PC-3 (cell line): Measurements from ENCODE around the gene PRRT1B. TPM values are rescaled to one million over a fixed set of nuclear protein-coding genes. Genes with fewer than 3 reads are reported as not detected.

ENCODE experiments used
- ATAC-seq: fragments of 200-7000 bp; cut with Tn5 transposase; 2 replicates; pipeline ENCODE4 v1.9.1; 2020; ENCODE audit warnings: mild to moderate bottlenecking, moderate library complexity
- BruUV-seq: library from RNA; stranded (reverse); fragments of 400-500 nt; replicated peaks from 2 replicates; lab custom pipeline; 2021; lab: Mats Ljungman, UMichigan
- CTCF ChIA-PET: fragments of 300-600 bp; sonication (Branson Sonifier 250); formaldehyde crosslinking; loops from one replicate; lab custom pipeline; 2022; ENCODE audit warnings: antibody characterized with exemption; lab: Charles Lee
- POLR2A ChIA-PET: fragments of 300-600 bp; sonication (Branson Sonifier 250); formaldehyde crosslinking; loops from one replicate; lab custom pipeline; 2022; ENCODE audit warnings: antibody characterized with exemption; ENCODE audit not compliant: unreplicated experiment; lab: Charles Lee
- DNase-seq: peaks from one replicate; pipeline ENCODE4 v3.0.0-alpha.2; 2015
- H2AFZ ChIP-seq: fragments of 300-600 bp; sonication (generic); 2 replicates; pipeline ENCODE4 v1.6.0; 2016; ENCODE audit warnings: antibody characterized with exemption, low read length
- H3F3A ChIP-seq: fragments of 300-600 bp; sonication (generic); one replicate; pipeline ENCODE4 v1.6.0; 2017; ENCODE audit warnings: antibody characterized with exemption, low read length, control low read depth, mild to moderate bottlenecking; ENCODE audit not compliant: unreplicated experiment
- H3K27ac ChIP-seq: fragments of 300-600 bp; sonication (generic); 2 replicates; pipeline ENCODE4 v1.5.1; 2016; ENCODE audit warnings: mild to moderate bottlenecking, low read length
- H3K27me3 ChIP-seq: fragments of 300-600 bp; sonication (generic); 2 replicates; pipeline ENCODE4 v1.6.1; 2016; ENCODE audit warnings: low read length, mixed read lengths
- H3K36me3 ChIP-seq: fragments of 300-600 bp; sonication (generic); 2 replicates; pipeline ENCODE4 v1.6.1; 2016; ENCODE audit warnings: low read depth, mixed run types, low read length, mixed read lengths
- H3K4me1 ChIP-seq: fragments of 300-600 bp; sonication (generic); 2 replicates; pipeline ENCODE4 v1.5.1; 2016; ENCODE audit warnings: low read length; ENCODE audit not compliant: insufficient read depth
- H3K4me2 ChIP-seq: fragments of 300-600 bp; sonication (generic); 2 replicates; pipeline ENCODE4 v1.6.0; 2016; ENCODE audit warnings: low read length
- H3K4me3 ChIP-seq: fragments of 300-600 bp; sonication (generic); 2 replicates; pipeline ENCODE4 v1.5.1; 2016; ENCODE audit warnings: mild to moderate bottlenecking, low read length, mixed read lengths
- H3K79me2 ChIP-seq: fragments of 300-600 bp; sonication (generic); 2 replicates; pipeline ENCODE4 v1.6.1; 2017; ENCODE audit warnings: low read length, mixed read lengths
- H3K9ac ChIP-seq: fragments of 300-600 bp; sonication (generic); 2 replicates; pipeline ENCODE4 v1.6.0; 2016; ENCODE audit warnings: mild to moderate bottlenecking, low read length
- H3K9me2 ChIP-seq: fragments of 300-600 bp; sonication (generic); replicated peaks from 2 replicates; pipeline ENCODE4 v1.6.1; 2016; ENCODE audit warnings: mixed run types, low read length, mixed read lengths
- H3K9me3 ChIP-seq: fragments of 300-600 bp; sonication (generic); 2 replicates; pipeline ENCODE4 v1.6.1; 2016; ENCODE audit warnings: low read length, mixed read lengths
- H4K20me1 ChIP-seq: fragments of 300-600 bp; sonication (generic); 2 replicates; pipeline ENCODE4 v1.6.1; 2016; ENCODE audit warnings: low read length, mixed read lengths
- CTCF ChIP-seq: fragments of 300-600 bp; sonication (generic); conservative IDR thresholded peaks from 2 replicates; pipeline ENCODE4 v1.5.1; 2017; ENCODE audit warnings: antibody characterized with exemption, low read depth, mild to moderate bottlenecking, low read length
- EZH2 ChIP-seq: fragments of 300-600 bp; sonication (generic); IDR thresholded peaks from one replicate; pipeline ENCODE4 v1.6.1; 2017; ENCODE audit warnings: antibody characterized with exemption, mild to moderate bottlenecking, low read length; ENCODE audit not compliant: unreplicated experiment
- EZH2phosphoT487 ChIP-seq: fragments of 300-600 bp; sonication (generic); IDR thresholded peaks from 2 replicates; pipeline ENCODE4 v1.6.1; 2018; ENCODE audit warnings: mild to moderate bottlenecking, antibody characterized with exemption, low read length, borderline replicate concordance
- intact Hi-C: fragments of 100-400 bp; cut with micrococcal nuclease; formaldehyde crosslinking; loops from 2 replicates; pipeline ENCODE4 v1.9.0; 2023
- total RNA-seq: library from RNA; depleted of rRNA; stranded (reverse); fragments of >200 nt; gene quantifications from 2 replicates; pipeline ENCODE4 v1.2.3, GENCODE V29; 2014

PRRT1B gene
- total RNA-seq, 1 experiment from 2014 or later = not detected

- Histone ChIP-seq H3K4me1 (no peaks in the 10 kb centered on the region), H3K9me2 (no peaks in the 10 kb centered on the region), H3K9me3 (no peaks in the 10 kb centered on the region), H3K4me3 (no peak overlapping the region), H3K9ac (no peak overlapping the region), H3F3A (no peaks in the 10 kb centered on the region), H3K27me3 (no peaks in the 10 kb centered on the region), H3K79me2 (no peaks in the 10 kb centered on the region), H2AFZ (no peak overlapping the region), H3K27ac (no peak overlapping the region), H3K36me3 (no peaks in the 10 kb centered on the region), H4K20me1 (no peaks in the 10 kb centered on the region), H3K4me2 (no peak overlapping the region)
- BruUV-seq = no TSS peak
- intact Hi-C loops = no loop called here
- POLR2A ChIA-PET = no interaction called here
- TF ChIP-seq EZH2phosphoT487 (no peak), CTCF (no peak)
- ATAC-seq (no peak), DNase-seq (no peak)
- CTCF ChIA-PET = no interaction called here
Observed at GRCh38 chr9:131597246-131597645, 51.9 kb downstream of the PRRT1B start.

- Histone ChIP-seq H3K27me3 (no peaks in the 10 kb centered on the region), H3K4me1 (no peaks in the 10 kb centered on the region), H3F3A (no peaks in the 10 kb centered on the region), H3K79me2 (no peaks in the 10 kb centered on the region), H3K27ac (no peak overlapping the region), H3K4me3 (no peak overlapping the region), H3K9ac (no peak overlapping the region), H3K4me2 (no peak overlapping the region), H3K9me2 (no peaks in the 10 kb centered on the region), H3K36me3 (no peaks in the 10 kb centered on the region), H3K9me3 (no peaks in the 10 kb centered on the region), H2AFZ (no peak overlapping the region), H4K20me1 (no peaks in the 10 kb centered on the region)
- no TSS peak for BruUV-seq
- TF ChIP-seq CTCF = no peak
- TF ChIP-seq EZH2phosphoT487 = no peak
- no peak for TF ChIP-seq EZH2
- ChIA-PET CTCF (no interaction called here), POLR2A (no interaction called here)
- ATAC-seq (no peak), DNase-seq (no peak)
- intact Hi-C loops = no loop called here
Observed at GRCh38 chr9:131598121-131598520, 52.8 kb downstream of the PRRT1B start.

GRCh38 chr9:131601683-131602181 lies 56.4 kb downstream of the PRRT1B start:
- ATAC-seq = no peak
- H3K79me2 ChIP-seq = no peaks in the 10 kb centered on the region
- H3K4me3 ChIP-seq = no peak overlapping the region
- no peaks in the 10 kb centered on the region for H3K9me2 ChIP-seq
- H3K4me2 ChIP-seq = no peak overlapping the region
- ChIA-PET POLR2A (no interaction called here), CTCF (no interaction called here)
- no peaks in the 10 kb centered on the region for H3K36me3 ChIP-seq
- H3K9me3 ChIP-seq = no peaks in the 10 kb centered on the region
- no peaks in the 10 kb centered on the region for H3F3A ChIP-seq
- no peak overlapping the region for H3K9ac ChIP-seq
- intact Hi-C loops = no loop called here
- no peak overlapping the region for H3K27ac ChIP-seq
- no peak overlapping the region for H2AFZ ChIP-seq
- no peaks in the 10 kb centered on the region for H3K27me3 ChIP-seq
- TF ChIP-seq CTCF (no peak), EZH2 (no peak), EZH2phosphoT487 (no peak)
- H4K20me1 ChIP-seq = no peaks in the 10 kb centered on the region
- H3K4me1 ChIP-seq = no peaks in the 10 kb centered on the region
- no TSS peak for BruUV-seq
- no peak for DNase-seq
